Measurements from ENCODE around the gene TATDN2. TPM values are rescaled to one million over a fixed set of nuclear protein-coding genes. Genes with fewer than 3 reads are reported as not detected.

Gene TATDN2
- total and polyA plus RNA-seq, 7 donors = 9.6 to 22.7 (median 18.8) TPM

- Histone ChIP-seq H3K4me1 (no peaks in the 10 kb centered on the region), H3K27ac (no peak overlapping the region), H3K27me3 (ENCODE audit: insufficient read depth in 3 of 3, low read length in 2 of 3) (no peaks in the 10 kb centered on the region), H3K36me3 (ENCODE audit: insufficient read depth in 1 of 2, low read depth in 1 of 2) (peaks cover 7 to 96% of the 10 kb centered on the region in 2 donors), H3K4me3 (no peak overlapping the region), H3K9me3 (no peaks in the 10 kb centered on the region)
- ATAC-seq (peak in 1 of 4 donors; percentile 25), DNase-seq (no peak)
- 85 to 89% (median 87%) methylated on average over 13 of the region's 13 CpGs for WGBS, 3 donors
- TF ChIP-seq, protein P1, sequence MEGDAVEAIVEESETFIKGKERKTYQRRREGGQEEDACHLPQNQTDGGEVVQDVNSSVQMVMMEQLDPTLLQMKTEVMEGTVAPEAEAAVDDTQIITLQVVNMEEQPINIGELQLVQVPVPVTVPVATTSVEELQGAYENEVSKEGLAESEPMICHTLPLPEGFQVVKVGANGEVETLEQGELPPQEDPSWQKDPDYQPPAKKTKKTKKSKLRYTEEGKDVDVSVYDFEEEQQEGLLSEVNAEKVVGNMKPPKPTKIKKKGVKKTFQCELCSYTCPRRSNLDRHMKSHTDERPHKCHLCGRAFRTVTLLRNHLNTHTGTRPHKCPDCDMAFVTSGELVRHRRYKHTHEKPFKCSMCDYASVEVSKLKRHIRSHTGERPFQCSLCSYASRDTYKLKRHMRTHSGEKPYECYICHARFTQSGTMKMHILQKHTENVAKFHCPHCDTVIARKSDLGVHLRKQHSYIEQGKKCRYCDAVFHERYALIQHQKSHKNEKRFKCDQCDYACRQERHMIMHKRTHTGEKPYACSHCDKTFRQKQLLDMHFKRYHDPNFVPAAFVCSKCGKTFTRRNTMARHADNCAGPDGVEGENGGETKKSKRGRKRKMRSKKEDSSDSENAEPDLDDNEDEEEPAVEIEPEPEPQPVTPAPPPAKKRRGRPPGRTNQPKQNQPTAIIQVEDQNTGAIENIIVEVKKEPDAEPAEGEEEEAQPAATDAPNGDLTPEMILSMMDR (IDR thresholded peaks at IDR 0.05) = no peak
- intact Hi-C loops (cut with DNase I) = no loop called here
Measured at GRCh38 chr3:10311710-10312109, 63.5 kb downstream of the TATDN2 start.

DNA sequence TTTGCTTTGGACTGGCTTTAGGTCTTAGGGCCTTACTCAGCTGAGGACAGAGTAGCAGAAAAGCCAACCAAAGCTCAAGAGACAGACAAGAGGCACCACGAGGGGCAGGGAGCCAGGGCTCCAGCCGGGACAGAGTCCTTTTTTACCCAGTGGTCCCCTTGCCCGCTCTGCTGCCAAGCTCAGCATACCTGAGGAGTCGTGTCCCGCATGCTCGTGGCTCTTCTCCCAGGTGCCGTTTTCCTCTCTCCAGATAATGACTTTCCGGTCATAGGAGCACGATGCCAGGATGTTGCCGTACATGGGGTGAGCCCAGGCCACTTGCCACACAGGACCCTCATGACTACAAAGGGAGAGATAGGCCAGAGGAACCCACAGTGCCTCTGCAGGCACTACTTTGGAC is 64.1 kb downstream of the TATDN2 start:
- H3K4me1 ChIP-seq = no peaks in the 10 kb centered on the region
- DNase-seq = no peak
- 50 to 69% (median 53%) methylated on average over 10 of the region's 10 CpGs for WGBS, 3 donors
- TF ChIP-seq, protein P1 (IDR thresholded peaks at IDR 0.05) = no peak
- no peaks in the 10 kb centered on the region for H3K27me3 ChIP-seq (ENCODE audit: insufficient read depth in 3 of 3, low read length in 2 of 3)
- peak in 1 of 4 donors; percentile 24 for ATAC-seq
- intact Hi-C loops (cut with DNase I) = no loop called here
- no peak overlapping the region for H3K27ac ChIP-seq
- no peaks in the 10 kb centered on the region for H3K9me3 ChIP-seq
- peaks cover 11 to 96% of the 10 kb centered on the region in 2 donors for H3K36me3 ChIP-seq (ENCODE audit: insufficient read depth in 1 of 2, low read depth in 1 of 2)
- no peak overlapping the region for H3K4me3 ChIP-seq

DNA sequence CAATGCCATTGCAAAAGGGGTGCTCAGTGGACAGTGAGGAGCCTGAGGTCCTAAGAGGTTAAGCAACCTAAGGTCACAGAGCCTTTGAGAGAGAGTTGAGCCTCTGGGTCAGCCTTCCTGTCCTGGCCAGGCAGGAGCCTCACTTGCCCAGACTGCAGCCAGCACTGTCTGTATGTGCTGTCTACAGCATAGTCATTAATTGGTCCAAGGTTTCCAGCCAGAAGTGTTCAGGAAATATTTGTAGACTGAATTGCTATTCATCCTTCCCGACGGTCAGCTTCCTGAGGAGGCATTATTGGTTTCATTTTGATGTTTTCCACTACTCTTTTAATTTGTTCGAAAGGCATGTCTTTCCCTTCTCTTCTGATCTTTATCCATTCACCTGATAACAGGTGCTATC is 64.6 kb downstream of the TATDN2 start:
- WGBS, 3 donors = 65 to 75% (median 73%) methylated on average over 3 of the region's 3 CpGs
- DNase-seq (no peak), ATAC-seq (no peak)
- Histone ChIP-seq H3K4me3 (no peak overlapping the region), H3K27me3 (ENCODE audit: insufficient read depth in 3 of 3, low read length in 2 of 3) (no peaks in the 10 kb centered on the region), H3K4me1 (peaks cover 2% of the 10 kb centered on the region), H3K36me3 (ENCODE audit: insufficient read depth in 1 of 2, low read depth in 1 of 2) (peaks cover 11 to 96% of the 10 kb centered on the region in 2 donors), H3K9me3 (no peaks in the 10 kb centered on the region), H3K27ac (no peak overlapping the region)
- intact Hi-C loops (cut with DNase I) = no loop called here
- TF ChIP-seq, protein P1 (IDR thresholded peaks at IDR 0.05) = no peak

DNA sequence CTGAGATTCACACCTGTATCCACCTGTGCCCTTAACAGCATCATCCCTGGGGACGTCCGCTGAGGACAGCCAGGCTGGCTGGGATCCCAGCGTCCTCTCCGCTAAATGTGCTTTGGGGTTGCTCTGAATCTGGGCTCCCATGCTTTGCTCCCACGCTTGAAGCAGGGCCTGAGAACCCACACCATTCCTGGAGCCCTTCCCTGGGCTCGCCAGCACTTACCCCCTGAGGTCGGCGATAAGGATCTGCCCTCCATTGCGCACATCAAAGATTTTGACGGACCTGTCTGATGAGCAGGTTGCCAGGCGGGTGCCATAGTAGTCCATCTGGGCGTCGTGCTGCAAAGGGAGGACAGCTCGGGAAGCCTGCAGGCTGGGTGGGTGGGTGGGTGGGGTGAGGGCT is 66.8 kb downstream of the TATDN2 start:
- peaks cover 13 to 91% of the 10 kb centered on the region in 2 donors for H3K36me3 ChIP-seq (ENCODE audit: insufficient read depth in 1 of 2, low read depth in 1 of 2)
- H3K27ac ChIP-seq = no peak overlapping the region
- intact Hi-C loops (cut with DNase I) = no loop called here
- WGBS, 3 donors = 89 to 91% (median 90%) methylated on average over 14 of the region's 14 CpGs
- no peak for DNase-seq
- no peaks in the 10 kb centered on the region for H3K27me3 ChIP-seq (ENCODE audit: insufficient read depth in 3 of 3, low read length in 2 of 3)
- no peaks in the 10 kb centered on the region for H3K9me3 ChIP-seq
- peaks cover 17% of the 10 kb centered on the region for H3K4me1 ChIP-seq
- ATAC-seq = no peak
- H3K4me3 ChIP-seq = no peak overlapping the region
- TF ChIP-seq, protein P1 (IDR thresholded peaks at IDR 0.05) = no peak

GRCh38 chr3:10315771-10316344 is 67.6 kb downstream of the TATDN2 start:
- intact Hi-C loops (cut with DNase I) = no loop called here
- Histone ChIP-seq H3K27me3 (ENCODE audit: insufficient read depth in 3 of 3, low read length in 2 of 3) (no peaks in the 10 kb centered on the region), H3K9me3 (no peaks in the 10 kb centered on the region), H3K36me3 (ENCODE audit: insufficient read depth in 1 of 2, low read depth in 1 of 2) (peaks cover 13 to 84% of the 10 kb centered on the region in 2 donors), H3K27ac (no peak overlapping the region), H3K4me3 (no peak overlapping the region), H3K4me1 (peaks cover 19% of the 10 kb centered on the region)
- TF ChIP-seq, protein P1 (IDR thresholded peaks at IDR 0.05) = no peak
- DNase-seq (no peak), ATAC-seq (no peak)
- 89 to 93% (median 91%) methylated on average over 4 of the region's 4 CpGs for WGBS, 3 donors

Measured in psoas muscle (tissue), 8 donors.